Endodermal cell (in vitro differentiated cells): ENCODE measurements around the gene PCDHGA8. TPM values are rescaled to one million over a fixed set of nuclear protein-coding genes. Genes with fewer than 3 reads are reported as not detected.

ENCODE experiments used
- DNase-seq: peaks from one replicate; pipeline ENCODE4 v3.0.0-alpha.2; 2017
- H3K27ac ChIP-seq: 2 replicates; pipeline ENCODE4 v1.5.1; 2013; ENCODE audit warnings: mild to moderate bottlenecking, low read depth, low read length, moderate library complexity
- H3K27me3 ChIP-seq: 2 replicates; pipeline ENCODE4 v1.6.1; 2013; ENCODE audit warnings: mild to moderate bottlenecking, low read length, moderate library complexity; ENCODE audit not compliant: insufficient read depth, control insufficient read depth, poor library complexity, severe bottlenecking
- H3K36me3 ChIP-seq: 2 replicates; pipeline ENCODE4 v1.7.0; 2013; ENCODE audit warnings: mild to moderate bottlenecking, low read length, moderate library complexity; ENCODE audit not compliant: control insufficient read depth, insufficient read depth
- H3K4me1 ChIP-seq: one replicate; pipeline ENCODE4 v1.7.0; 2013; ENCODE audit warnings: low read length; ENCODE audit not compliant: control insufficient read depth, insufficient read depth
- H3K4me3 ChIP-seq: 2 replicates; pipeline ENCODE4 v1.5.1; 2013; ENCODE audit warnings: mild to moderate bottlenecking, low read length, moderate library complexity
- H3K9ac ChIP-seq: 2 replicates; pipeline ENCODE4 v1.6.1; 2013; ENCODE audit warnings: mild to moderate bottlenecking, low read length, moderate library complexity; ENCODE audit not compliant: poor library complexity, severe bottlenecking; ENCODE audit errors: extremely low read depth
- H3K9me3 ChIP-seq: 2 replicates; pipeline ENCODE4 v1.6.1; 2013; ENCODE audit warnings: mild to moderate bottlenecking, low read length, moderate library complexity; ENCODE audit not compliant: control insufficient read depth
- H3K27ac Mint-ChIP-seq: 2 replicates; pipeline ENCODE4 v1.8.0; 2020; ENCODE audit warnings: mixed read lengths
- H3K27me3 Mint-ChIP-seq: 2 replicates; pipeline ENCODE4 v1.8.0; 2021; ENCODE audit warnings: mild to moderate bottlenecking, mixed read lengths; ENCODE audit not compliant: insufficient read depth
- H3K36me3 Mint-ChIP-seq: 2 replicates; pipeline ENCODE4 v1.8.0; 2020; ENCODE audit warnings: low read depth, mixed read lengths
- H3K4me1 Mint-ChIP-seq: 2 replicates; pipeline ENCODE4 v1.8.0; 2020; ENCODE audit warnings: mixed read lengths
- H3K4me3 Mint-ChIP-seq: 2 replicates; pipeline ENCODE4 v1.8.0; 2020; ENCODE audit warnings: mild to moderate bottlenecking, moderate library complexity, mixed read lengths
- H3K9me3 Mint-ChIP-seq: 2 replicates; pipeline ENCODE4 v1.8.0; 2020; ENCODE audit warnings: mild to moderate bottlenecking, mixed read lengths
- WGBS, 2 experiments: methylation state at CpG; one replicate each; pipeline versions ENCODE4 v1.1.5 to v1.1.7; 2013; ENCODE audit warnings: missing lambda C conversion rate in 2 of 2, mixed read lengths in 1 of 2; ENCODE audit not compliant: insufficient coverage in 1 of 2, insufficient read length in 1 of 2; 5-methylcytosine and 5-hydroxymethylcytosine counted together
- total RNA-seq, 2 donors: library from RNA; stranded (reverse); fragmentation: NEBNext Ultra II Directional in 1 of 2; extraction: Animal tissue kit (Norgen Biotek cat#: 25700) in 1 of 2; gene quantifications; 2 replicates in 1 of 2; 3 replicates in 1 of 2; pipeline ENCODE4 v1.2.1, GENCODE V29; 2021
- TF ChIP-seq, protein P1 (sequence below): fragments of 200-600 bp; sonication (generic); conservative IDR thresholded peaks from 2 replicates; pipeline ENCODE4 v1.5.0; 2021; ENCODE audit warnings: antibody characterized with exemption, mild to moderate bottlenecking

PCDHGA8 gene
- total RNA-seq, 2 donors from 2014 or later = 1.1 to 3.0 TPM

DNA sequence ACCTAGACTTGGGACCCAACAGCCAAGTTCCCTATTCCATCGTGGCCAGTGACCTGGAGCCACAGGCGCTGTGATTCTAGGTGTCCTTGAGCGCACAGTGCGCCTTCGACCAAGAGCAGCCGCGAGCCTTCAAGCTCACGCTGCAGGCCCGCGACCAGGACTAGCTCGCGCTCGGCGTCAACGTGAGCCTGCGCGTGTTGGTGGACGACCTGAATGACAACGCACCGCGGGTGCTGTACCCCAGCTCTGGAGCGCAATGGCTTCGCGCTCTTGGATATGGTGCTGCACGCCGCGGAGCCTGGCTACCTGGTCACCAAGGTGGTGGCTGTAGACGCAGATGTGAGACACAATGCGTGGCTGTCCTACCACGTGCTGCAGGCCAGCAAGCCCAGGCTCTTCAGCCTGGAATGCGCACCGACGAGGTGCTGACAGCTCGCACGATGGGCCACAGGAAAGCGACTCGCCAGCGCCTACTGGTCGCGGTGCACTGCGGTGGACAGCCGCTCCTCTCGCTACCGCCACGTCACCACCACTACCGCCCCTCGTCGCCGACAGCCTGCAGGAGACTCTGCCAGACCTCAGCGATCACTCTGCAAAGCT, 49.2 kb downstream of the PCDHGA8 start:
- H3K27me3 Mint-ChIP-seq = no peaks in the 10 kb centered on the region
- no peaks in the 10 kb centered on the region for H3K4me1 Mint-ChIP-seq
- peaks cover 17% of the 10 kb centered on the region for H3K36me3 Mint-ChIP-seq
- Histone ChIP-seq H3K9ac (no peak overlapping the region), H3K27ac (no peak overlapping the region), H3K4me3 (no peak overlapping the region), H3K9me3 (no peaks in the 10 kb centered on the region), H3K27me3 (no peaks in the 10 kb centered on the region), H3K36me3 (no peaks in the 10 kb centered on the region), H3K4me1 (no peaks in the 10 kb centered on the region)
- TF ChIP-seq, protein P1, sequence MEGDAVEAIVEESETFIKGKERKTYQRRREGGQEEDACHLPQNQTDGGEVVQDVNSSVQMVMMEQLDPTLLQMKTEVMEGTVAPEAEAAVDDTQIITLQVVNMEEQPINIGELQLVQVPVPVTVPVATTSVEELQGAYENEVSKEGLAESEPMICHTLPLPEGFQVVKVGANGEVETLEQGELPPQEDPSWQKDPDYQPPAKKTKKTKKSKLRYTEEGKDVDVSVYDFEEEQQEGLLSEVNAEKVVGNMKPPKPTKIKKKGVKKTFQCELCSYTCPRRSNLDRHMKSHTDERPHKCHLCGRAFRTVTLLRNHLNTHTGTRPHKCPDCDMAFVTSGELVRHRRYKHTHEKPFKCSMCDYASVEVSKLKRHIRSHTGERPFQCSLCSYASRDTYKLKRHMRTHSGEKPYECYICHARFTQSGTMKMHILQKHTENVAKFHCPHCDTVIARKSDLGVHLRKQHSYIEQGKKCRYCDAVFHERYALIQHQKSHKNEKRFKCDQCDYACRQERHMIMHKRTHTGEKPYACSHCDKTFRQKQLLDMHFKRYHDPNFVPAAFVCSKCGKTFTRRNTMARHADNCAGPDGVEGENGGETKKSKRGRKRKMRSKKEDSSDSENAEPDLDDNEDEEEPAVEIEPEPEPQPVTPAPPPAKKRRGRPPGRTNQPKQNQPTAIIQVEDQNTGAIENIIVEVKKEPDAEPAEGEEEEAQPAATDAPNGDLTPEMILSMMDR = no peak
- DNase-seq = no peak
- H3K4me3 Mint-ChIP-seq = no peak overlapping the region
- 96 to 98% methylated on average over 50 of the region's 50 CpGs for WGBS, 2 experiments
- no peaks in the 10 kb centered on the region for H3K9me3 Mint-ChIP-seq
- no peak overlapping the region for H3K27ac Mint-ChIP-seq

Other genes starting within 250 kb of the PCDHGA8 start
- gene PCDHB6, start 242.6 kb upstream of the PCDHGA8 start, total RNA-seq = 1 to 10 TPM in 1 of 2 donors, under 1 TPM in 1; 0.66 to 2.0 TPM
- gene PCDHB7, start 220.0 kb upstream of the PCDHGA8 start, total RNA-seq = under 1 TPM; 0.42 to 0.75 TPM
- 1 to 10 TPM in 1 of 2 donors, under 1 TPM in 1; 0.71 to 3.6 TPM for gene PCDHB8, start 214.8 kb upstream of the PCDHGA8 start, total RNA-seq
- gene PCDHB16, start 210.2 kb upstream of the PCDHGA8 start, total RNA-seq = 10 to 100 TPM in 1 of 2 donors, 1 to 10 TPM in 1; 9.7 to 14.8 TPM
- gene PCDHB9, start 205.5 kb upstream of the PCDHGA8 start, total RNA-seq = 1 to 10 TPM; 3.2 to 5.1 TPM
- gene PCDHB10, start 200.3 kb upstream of the PCDHGA8 start, total RNA-seq = 1 to 10 TPM; 2.9 to 3.5 TPM
- 1 to 10 TPM; 2.6 to 4.7 TPM for gene PCDHB11, start 193.0 kb upstream of the PCDHGA8 start, total RNA-seq
- gene PCDHB12, start 183.9 kb upstream of the PCDHGA8 start, total RNA-seq = 1 to 10 TPM; 1.6 to 5.0 TPM
- 1 to 10 TPM; 1.8 to 3.3 TPM for gene PCDHB13, start 178.7 kb upstream of the PCDHGA8 start, total RNA-seq
- 1 to 10 TPM; 2.6 to 2.8 TPM for gene PCDHB14, start 169.3 kb upstream of the PCDHGA8 start, total RNA-seq
- 1 to 10 TPM; 3.7 to 9.8 TPM for gene PCDHB15, start 147.2 kb upstream of the PCDHGA8 start, total RNA-seq
- under 1 TPM; 0.55 to 0.68 TPM for gene SLC25A2, start 88.6 kb upstream of the PCDHGA8 start, total RNA-seq
- gene TAF7, start 71.8 kb upstream of the PCDHGA8 start, total RNA-seq = 10 to 100 TPM; 85.4 to 99.0 TPM
- gene PCDHGA1, start 62.1 kb upstream of the PCDHGA8 start, total RNA-seq = 1 to 10 TPM in 1 of 2 donors, under 1 TPM in 1; 0.38 to 2.2 TPM
- gene PCDHGA2, start 53.9 kb upstream of the PCDHGA8 start, total RNA-seq = 1 to 10 TPM in 1 of 2 donors, under 1 TPM in 1; 0.09 to 2.0 TPM
- gene PCDHGA3, start 48.8 kb upstream of the PCDHGA8 start, total RNA-seq = 1 to 10 TPM in 1 of 2 donors, not detected in 1; 4.3 TPM
- gene PCDHGB1, start 42.5 kb upstream of the PCDHGA8 start, total RNA-seq = 1 to 10 TPM; 1.4 to 6.6 TPM
- 1 to 10 TPM in 1 of 2 donors, under 1 TPM in 1; 0.86 to 5.0 TPM for gene PCDHGA4, start 37.6 kb upstream of the PCDHGA8 start, total RNA-seq
- 1 to 10 TPM; 1.6 to 5.2 TPM for gene PCDHGB2, start 32.6 kb upstream of the PCDHGA8 start, total RNA-seq
- gene PCDHGA5, start 28.5 kb upstream of the PCDHGA8 start, total RNA-seq = 1 to 10 TPM in 1 of 2 donors, under 1 TPM in 1; 0.51 to 3.0 TPM
- 1 to 10 TPM in 1 of 2 donors, under 1 TPM in 1; 0.40 to 4.6 TPM for gene PCDHGB3, start 22.4 kb upstream of the PCDHGA8 start, total RNA-seq
- 1 to 10 TPM in 1 of 2 donors, under 1 TPM in 1; 0.55 to 3.8 TPM for gene PCDHGA6, start 18.7 kb upstream of the PCDHGA8 start, total RNA-seq
- gene PCDHGA7, start 9.9 kb upstream of the PCDHGA8 start, total RNA-seq = 1 to 10 TPM in 1 of 2 donors, under 1 TPM in 1; 0.40 to 1.9 TPM
- 10 to 100 TPM; 10.7 to 13.9 TPM for gene PCDHGB4, start 4.9 kb upstream of the PCDHGA8 start, total RNA-seq
- 10 to 100 TPM in 1 of 2 donors, 1 to 10 TPM in 1; 1.3 to 17.3 TPM for gene PCDHGB5, start 5.3 kb downstream of the PCDHGA8 start, total RNA-seq
- gene PCDHGA9, start 10.1 kb downstream of the PCDHGA8 start, total RNA-seq = 1 to 10 TPM in 1 of 2 donors, under 1 TPM in 1; 0.89 to 7.3 TPM
- gene PCDHGB6, start 15.4 kb downstream of the PCDHGA8 start, total RNA-seq = 10 to 100 TPM in 1 of 2 donors, 1 to 10 TPM in 1; 8.3 to 10.8 TPM
- 10 to 100 TPM in 1 of 2 donors, 1 to 10 TPM in 1; 3.2 to 20.7 TPM for gene PCDHGA10, start 20.4 kb downstream of the PCDHGA8 start, total RNA-seq
- 10 to 100 TPM; 15.3 to 19.3 TPM for gene PCDHGB7, start 25.0 kb downstream of the PCDHGA8 start, total RNA-seq
- gene PCDHGA11, start 28.4 kb downstream of the PCDHGA8 start, total RNA-seq = 10 to 100 TPM in 1 of 2 donors, 1 to 10 TPM in 1; 8.5 to 10.6 TPM
- gene PCDHGA12, start 37.9 kb downstream of the PCDHGA8 start, total RNA-seq = 1 to 10 TPM; 1.4 to 4.1 TPM
- gene PCDHGC3, start 83.3 kb downstream of the PCDHGA8 start, total RNA-seq = 10 to 100 TPM; 13.9 to 27.6 TPM
- 1 to 10 TPM; 2.6 to 3.0 TPM for gene PCDHGC4, start 92.4 kb downstream of the PCDHGA8 start, total RNA-seq
- gene PCDHGC5, start 96.4 kb downstream of the PCDHGA8 start, total RNA-seq = 1 to 10 TPM in 1 of 2 donors, under 1 TPM in 1; 0.71 to 1.8 TPM
- gene DIAPH1, start 226.4 kb downstream of the PCDHGA8 start, total RNA-seq = 100 to 1,000 TPM; 104 to 106 TPM
- 10 to 100 TPM; 73.3 to 78.9 TPM for gene HDAC3, start 244.2 kb downstream of the PCDHGA8 start, total RNA-seq
- 1 to 10 TPM; 3.1 to 6.2 TPM for gene RELL2, start 244.4 kb downstream of the PCDHGA8 start, total RNA-seq